ENCODE results near the gene PRKCSH.

- no peak for TF ChIP-seq CTCF (IDR thresholded peaks at IDR 0.05)
- TF ChIP-seq POLR2A (IDR thresholded peaks at IDR 0.05): no peak
Observed at GRCh38 chr19:11478167-11479089, 43.0 kb downstream of the PRKCSH start.

Measured in esophagus squamous epithelium (tissue), 4 donors.